ENCODE results near the gene HPCAL1. TPM values are rescaled to one million over a fixed set of nuclear protein-coding genes. Genes with fewer than 3 reads are reported as not detected.
"Not testable (repeated sequence)": the region's sequence is repeated elsewhere in the genome, so short reads cannot be mapped to it uniquely, and the experiment has no call there.

The HPCAL1 gene
- total RNA-seq, 2 experiments from 2014 or later = 85.0 to 85.7 TPM

DNA sequence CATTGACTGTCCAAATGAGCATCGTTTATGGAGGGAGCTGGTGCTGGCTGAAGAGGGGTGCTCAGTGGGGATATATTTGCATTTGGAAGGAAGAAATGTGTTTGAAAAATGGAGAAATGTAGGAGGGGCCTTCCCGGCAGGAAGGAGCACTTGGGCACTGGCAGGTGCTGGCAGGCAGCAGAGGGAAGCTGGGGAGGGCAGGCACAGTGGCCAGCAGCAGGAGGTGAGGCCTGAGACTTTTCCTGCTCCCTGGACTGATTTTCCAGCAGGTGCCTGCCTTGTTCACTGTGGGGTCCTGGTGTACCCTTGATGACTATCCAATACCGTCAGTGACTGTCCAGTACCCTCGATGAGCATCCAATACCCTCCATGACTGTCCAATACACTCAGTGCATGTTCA lies 20.8 kb upstream of the HPCAL1 start:
- POLR2A ChIA-PET = no interaction called here
- CTCF ChIA-PET = no interaction called here

DNA sequence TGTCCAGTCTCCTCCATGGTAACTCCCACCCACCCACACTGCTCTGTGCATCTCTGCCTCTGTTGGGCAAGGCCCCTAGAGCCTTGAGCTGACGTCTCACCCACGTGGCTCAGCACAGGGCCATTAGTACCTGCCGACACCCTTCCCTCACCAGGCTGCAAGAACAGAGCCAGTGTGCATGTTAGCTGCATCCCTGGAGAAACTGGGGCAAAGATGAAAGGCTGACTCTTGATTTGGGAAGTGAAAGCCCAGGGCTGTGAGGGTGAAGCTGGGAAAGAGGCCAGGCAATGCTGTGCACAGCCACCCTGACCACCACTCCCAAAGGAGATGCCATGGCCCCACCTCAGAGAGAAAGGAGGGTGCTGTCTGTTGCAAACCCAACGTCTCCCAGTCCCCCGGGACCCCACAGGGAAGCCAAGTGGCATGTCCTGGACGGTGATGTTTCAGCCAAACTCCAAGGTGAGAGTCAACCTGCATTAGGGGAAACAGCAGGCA lies 20.0 kb upstream of the HPCAL1 start:
- CTCF ChIA-PET = interaction anchor here (1.7 kb wide), 1 partner anchor 21 kb away, joined by 4 read pairs; no protein-coding TSS in a partner anchor

DNA sequence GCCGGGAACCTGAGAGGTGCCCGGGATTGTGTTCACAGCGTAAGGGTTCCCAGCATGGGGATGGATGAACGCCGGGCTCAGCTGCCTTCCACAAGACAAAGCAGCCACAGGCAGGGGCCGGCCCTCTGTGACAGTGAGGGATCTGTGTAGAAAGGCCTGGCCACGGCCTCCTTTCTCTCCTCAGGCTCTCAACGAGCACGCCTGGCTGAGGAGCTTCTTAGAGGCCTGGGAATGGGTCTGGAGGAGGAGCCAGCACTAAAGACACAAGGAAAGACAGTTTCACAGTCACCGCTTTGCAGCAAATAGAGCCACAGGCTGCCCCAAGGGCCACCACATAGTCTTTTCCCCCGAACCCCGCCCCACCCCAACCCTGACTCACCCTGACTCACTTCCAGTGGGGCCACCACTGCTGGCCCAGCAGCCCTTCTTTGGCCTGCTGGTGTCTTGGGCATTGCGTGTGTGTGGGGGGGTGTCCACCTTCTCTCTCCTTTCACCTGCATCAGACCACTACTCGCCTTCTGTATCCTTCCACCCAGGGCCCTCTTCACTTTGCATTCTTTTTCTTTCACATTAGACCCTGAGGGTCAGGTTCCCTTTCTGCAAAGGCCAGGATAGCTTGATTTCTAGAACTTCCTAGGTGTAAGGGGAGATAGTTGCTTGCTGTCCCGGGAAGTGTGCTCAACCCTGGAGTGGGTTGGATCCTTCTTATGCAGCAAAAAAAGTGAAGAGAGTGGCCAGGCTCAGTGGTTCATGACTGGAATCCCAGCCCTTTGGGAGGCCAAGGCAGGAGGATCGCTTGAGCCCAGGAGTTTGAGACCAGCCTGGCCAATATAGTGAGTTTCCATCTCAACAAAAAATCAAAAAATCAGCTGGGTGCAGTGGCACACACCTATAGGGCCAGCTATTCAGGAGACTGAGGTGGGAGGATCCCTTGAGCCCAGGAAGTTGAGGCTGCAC lies 19.3 kb upstream of the HPCAL1 start:
- CTCF ChIA-PET = interaction anchor here (0.6 to 1.7 kb wide), 5 partner anchors 13 to 131 kb away, joined by 3 to 4 read pairs (median 3); no protein-coding TSS in a partner anchor
- POLR2A ChIA-PET = interaction anchor here (0.6 kb wide), 1 partner anchor 14 kb away, joined by 5 read pairs; no protein-coding TSS in a partner anchor

More for the DNA sequence above, 20.0 kb upstream of the HPCAL1 start:
- POLR2A ChIA-PET = no interaction called here

DNA sequence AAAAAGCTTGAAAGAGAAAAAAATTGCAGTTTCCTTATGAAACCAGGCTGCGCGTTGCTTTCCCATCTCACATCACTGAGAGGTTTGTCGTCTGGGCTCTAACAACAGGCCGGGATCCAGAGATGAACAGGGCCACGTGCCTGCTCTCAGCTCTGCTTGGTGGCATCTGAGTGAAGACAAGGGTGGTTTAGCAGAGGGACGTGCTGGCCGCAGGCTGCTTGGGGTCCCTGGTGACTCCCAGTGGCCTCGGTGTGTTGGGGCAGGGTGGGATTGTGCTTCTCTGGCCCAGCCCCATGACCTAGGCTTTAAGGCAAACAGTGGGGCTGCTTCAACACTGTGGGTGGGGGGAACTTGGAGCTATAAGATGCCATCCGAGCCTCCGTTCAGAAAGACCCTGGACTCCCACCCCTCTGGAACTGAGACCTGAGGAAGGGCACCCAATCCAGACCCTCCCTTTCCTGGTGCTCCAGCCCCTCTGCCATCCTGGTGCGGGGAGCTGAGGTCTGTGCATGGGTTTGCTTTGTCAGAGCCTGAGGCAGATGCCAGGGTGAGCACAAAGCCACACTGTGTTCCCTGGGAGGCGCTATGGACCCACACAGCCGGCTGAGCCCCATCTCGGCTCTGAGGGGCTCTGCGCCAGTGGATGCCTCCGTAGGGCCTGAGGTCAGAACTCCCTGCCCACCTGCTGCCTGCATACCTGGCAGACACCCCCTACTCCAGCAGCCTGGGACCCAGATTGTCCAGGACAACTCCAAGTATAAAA lies 18.4 kb upstream of the HPCAL1 start:
- POLR2A ChIA-PET = interaction anchor here (0.6 kb wide), 1 partner anchor 13 kb away, joined by 5 read pairs; no protein-coding TSS in a partner anchor
- CTCF ChIA-PET = interaction anchor here (0.6 to 1.7 kb wide), 6 partner anchors 14 to 130 kb away, joined by 3 to 4 read pairs (median 3); no protein-coding TSS in a partner anchor

DNA sequence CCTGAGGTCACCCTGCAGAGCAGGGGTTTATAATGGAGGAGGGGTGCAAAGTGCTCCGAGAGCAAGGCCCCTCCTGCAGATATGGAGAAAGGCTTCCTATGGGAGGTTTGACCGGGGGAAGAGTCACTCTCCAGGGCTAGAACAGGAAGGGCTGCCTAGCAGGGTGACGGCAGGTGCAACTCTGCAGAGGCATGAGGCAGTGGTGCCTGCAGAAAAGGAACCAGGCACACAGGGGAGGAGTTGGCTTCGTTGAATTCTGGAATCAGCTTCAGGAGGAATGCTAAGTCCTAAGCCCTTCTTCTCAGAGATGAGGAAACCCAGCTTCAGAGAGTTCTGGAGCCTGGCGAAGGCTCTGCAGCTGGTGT lies 17.5 kb upstream of the HPCAL1 start:
- CTCF ChIA-PET = interaction anchor here (1.2 kb wide), 1 partner anchor 124 kb away, joined by 3 read pairs; no protein-coding TSS in a partner anchor
- POLR2A ChIA-PET = no interaction called here

DNA sequence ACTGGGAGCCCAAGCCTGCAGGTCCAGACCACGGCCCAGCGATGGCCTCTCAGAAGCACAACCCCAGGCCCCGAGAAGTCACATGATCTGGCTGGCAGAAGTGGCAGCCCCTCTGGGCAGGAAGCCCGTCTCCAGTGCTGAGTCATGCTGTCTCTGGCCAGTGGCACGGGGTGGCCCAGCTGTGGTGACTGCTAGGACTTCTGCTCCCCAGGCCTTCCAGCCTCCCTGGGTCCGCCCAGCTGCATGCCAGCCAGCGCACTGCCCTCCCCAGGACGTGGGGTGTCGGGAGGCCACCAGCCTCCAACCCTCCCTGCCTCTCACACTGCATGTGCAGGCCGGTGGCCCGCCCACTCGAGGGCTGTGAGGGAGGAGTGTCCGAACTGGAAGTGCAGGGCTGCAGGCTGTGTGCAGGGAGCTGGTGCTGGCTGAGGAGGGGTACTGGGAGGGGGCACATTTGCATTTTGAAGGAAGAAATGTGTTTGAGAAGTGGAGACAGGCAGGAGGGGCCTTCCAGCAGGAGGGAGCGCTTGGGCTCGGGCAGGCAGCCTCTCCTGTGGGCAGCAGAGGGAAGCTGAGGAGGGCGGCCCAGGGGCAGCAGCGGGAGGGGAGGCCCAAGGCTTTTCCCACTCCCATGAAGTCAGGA lies 17.0 kb upstream of the HPCAL1 start:
- POLR2A ChIA-PET = no interaction called here

DNA sequence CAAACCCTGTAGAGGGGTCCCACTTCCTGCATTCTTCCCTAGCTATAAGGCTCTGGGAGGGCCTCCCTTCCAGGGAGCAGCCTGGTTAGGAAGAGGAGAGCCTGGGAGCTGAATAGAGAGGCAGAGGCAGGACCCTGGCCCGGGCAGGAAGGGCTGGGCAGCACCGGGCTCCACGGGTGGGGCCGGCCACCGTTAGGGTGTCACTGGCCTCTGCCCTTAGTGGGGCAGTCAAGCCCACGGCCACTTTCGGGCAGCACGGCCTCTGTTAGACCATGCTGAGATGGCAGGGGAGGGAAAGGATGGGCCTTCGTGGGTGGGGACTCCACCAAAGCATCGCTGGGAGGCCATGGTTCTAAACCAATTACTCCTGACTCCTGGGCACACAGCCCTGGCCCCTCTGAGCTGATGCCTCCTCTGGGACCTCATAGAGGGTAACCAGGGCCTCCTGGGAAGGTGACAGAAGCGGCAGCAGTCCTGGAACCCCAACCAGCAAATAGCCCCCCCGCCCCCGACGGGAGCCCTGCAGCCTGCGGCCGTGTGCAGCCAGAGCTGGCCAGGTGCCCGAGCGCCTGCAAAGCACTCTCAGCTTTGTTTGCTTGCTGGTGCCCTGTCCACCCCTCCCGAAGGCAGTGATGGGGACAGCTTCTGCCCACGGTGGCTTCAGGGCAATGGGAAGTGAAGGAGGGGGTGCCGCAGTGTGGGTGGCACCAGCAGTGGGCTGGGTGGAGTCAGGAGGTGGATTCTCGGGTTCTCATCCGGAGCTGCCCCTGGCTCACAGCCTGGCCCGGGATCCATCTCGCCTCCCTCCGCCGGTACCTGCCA lies 16.3 kb upstream of the HPCAL1 start:
- POLR2A ChIA-PET = no interaction called here
- CTCF ChIA-PET = no interaction called here

More for the DNA sequence above, 17.0 kb upstream of the HPCAL1 start:
- CTCF ChIA-PET = interaction anchor here (1.2 kb wide), 1 partner anchor 123 kb away, joined by 3 read pairs; no protein-coding TSS in a partner anchor

DNA sequence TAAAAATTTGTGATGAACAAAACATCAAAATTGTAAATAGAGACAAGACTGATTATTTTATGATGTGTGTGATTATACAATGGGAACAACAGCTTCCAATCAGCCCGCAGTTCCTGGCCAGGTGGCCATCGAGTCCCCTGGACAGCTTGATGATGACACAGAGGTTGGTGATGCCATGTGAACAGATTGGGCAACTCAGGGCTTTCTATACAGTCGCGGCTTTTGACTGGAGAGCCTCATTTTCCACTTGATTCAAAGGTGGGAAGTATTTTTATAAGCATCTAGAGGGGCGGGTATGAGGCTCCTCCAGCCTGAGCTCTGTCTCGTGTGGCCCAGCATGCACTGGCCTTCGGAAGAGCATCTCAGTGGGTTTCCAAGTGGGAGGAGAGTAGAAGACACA lies 14.9 kb upstream of the HPCAL1 start:
- ChIA-PET CTCF (interaction anchor here (0.8 to 1.8 kb wide), 3 partner anchors 11 to 122 kb away, joined by 3 to 5 read pairs (median 4); no protein-coding TSS in a partner anchor), POLR2A (no interaction called here)

DNA sequence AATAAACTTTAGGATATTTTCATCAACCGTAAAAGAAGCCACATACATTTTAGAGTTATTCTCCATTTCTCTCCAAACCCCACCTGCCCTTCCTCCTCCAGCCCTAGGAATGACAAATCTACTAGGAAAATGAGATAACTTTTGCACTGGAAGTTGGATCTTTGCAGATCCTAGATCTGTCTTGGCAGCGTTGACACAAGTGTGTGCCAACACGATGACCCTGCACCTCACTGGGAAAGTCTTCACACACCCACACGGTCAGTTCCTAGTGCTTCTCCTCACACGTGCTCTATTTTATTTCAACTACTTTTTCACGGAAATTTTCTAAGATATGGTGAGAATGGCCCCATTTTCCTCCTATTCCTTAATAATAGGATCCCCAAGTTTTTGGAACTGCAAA lies 14.1 kb upstream of the HPCAL1 start:
- ChIA-PET CTCF (interaction anchor here (1.0 to 1.8 kb wide), 2 partner anchors 10 to 16 kb away, joined by 3 to 5 read pairs; no protein-coding TSS in a partner anchor), POLR2A (no interaction called here)

DNA sequence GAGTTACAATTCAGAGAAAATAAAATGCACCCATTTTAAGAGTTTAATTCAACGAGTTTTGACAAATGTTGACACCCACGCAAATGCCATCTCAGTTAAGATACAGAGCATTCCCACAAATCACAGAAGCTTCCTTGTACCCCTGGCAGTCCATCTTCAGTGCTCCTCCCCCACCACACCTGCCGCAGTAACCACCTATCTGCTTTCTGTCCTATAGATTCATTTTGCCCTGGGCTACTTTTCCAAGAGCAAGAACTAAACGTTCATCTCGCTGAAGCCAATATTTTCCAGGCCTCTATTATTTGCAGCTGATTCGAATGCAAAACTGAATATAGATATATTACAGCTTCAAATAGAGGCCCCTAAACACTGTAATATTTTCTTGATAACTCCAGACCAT lies 13.4 kb upstream of the HPCAL1 start:
- CTCF ChIA-PET = no interaction called here
- POLR2A ChIA-PET = no interaction called here

DNA sequence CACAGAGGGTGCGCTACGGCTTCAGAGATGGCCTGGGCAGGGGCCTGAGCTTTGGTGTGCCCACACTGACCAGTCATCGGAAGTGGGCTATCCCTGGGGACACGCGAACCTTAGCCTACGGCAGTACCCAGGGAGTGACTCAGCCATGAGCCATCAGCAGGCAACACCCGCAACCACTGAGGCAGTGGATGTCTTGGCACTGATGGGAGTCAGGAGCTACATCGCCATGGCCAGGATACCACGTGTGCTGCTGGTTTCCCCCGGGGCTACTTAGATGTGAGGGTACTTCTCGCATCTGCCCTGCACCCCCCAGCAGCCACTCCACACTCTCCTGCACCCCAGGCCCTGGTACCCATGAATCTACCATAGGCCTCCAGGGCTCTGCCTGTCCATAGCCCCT lies 12.8 kb upstream of the HPCAL1 start:
- CTCF ChIA-PET = no interaction called here
- POLR2A ChIA-PET = no interaction called here

DNA sequence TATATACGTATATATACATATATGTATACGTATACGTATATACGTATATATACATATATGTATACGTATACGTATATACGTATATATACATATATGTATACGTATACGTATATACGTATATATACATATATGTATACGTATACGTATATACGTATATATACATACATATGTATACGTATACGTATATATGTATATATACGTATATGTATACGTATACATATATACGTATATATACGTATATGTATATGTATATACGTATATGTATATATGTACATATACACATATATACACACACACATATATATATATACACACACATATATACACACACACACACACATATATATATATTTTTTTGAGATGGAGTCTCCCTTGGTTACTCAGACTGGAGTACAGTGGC lies 11.3 kb upstream of the HPCAL1 start:
- POLR2A ChIA-PET, CTCF ChIA-PET: not testable (repeated sequence)

DNA sequence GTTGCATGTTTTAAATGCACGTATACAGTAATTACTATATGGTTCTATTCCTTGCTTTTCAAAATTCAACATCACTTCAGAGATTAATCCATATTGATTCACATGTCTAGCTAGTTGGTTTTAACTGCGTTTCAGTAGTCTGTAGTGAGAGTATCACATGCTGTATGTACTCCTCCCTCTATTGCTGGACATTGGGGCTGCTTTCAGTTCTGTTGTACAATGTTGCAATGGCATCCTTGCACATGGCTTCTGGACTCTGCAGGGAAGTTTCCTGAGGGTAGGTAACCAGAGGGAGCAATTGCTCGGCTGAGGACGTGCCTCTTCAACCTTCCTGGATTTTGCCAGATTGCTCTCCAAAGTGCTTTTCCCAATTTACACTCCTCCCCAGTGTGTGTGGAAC lies 10.7 kb upstream of the HPCAL1 start:
- ChIA-PET POLR2A (no interaction called here), CTCF (no interaction called here)

DNA sequence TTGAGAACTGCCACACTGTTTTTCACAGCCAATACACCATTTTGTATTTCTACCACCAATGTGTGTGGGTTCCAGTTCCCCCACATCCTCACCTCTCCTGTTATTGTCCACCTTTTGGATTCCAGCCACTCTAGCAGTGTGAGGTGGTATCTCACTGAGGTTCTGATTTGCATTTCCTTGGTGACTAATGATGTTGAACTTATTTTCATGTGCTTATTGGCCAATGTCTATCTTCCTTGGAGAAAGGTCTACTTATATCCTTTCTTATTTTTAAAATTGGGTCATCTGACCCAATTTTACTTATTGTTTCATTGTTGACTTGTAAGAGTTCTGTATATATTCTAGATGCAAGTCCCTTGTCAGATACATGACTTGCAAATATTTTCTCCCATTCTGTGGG lies 9.1 kb upstream of the HPCAL1 start:
- CTCF ChIA-PET = no interaction called here
- POLR2A ChIA-PET = no interaction called here

DNA sequence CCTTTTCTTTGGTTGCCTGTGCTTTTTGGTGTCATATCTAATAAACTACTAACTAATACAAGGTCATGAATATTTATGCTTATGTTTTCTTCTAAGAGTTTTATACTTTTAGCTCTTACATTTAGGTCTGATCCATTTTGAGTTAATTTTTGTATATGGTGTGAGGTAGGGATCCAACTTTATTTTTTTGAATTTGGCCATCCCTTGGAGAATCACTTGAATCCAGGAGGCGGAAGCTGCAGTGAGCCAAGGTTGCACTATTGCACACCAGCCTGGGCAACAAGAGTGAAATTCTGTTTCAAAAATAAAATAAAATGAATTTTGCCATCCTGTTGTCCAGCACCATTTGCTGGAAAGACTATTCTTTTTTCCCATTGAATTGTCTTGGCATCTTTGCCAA lies 8.6 kb upstream of the HPCAL1 start:
- CTCF ChIA-PET = no interaction called here
- POLR2A ChIA-PET = no interaction called here

DNA sequence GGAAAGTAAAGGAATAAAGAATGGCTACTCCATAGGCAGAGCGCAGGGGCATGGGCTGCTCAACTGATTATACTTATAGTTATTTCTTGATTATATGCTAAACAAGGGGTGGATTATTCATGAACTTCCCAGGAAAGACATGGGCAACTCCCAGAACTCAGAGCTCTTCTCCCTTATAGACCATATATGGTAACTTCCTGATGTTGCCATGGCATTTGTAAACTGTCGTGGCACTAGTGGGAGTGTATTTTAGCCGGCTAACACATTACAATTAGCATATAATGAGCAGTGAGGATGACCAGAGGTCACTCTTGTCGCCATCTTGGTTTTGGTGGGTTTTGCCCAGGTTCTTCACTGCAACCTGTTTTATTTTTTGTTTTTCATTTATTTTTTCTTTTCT lies 7.1 kb upstream of the HPCAL1 start:
- POLR2A ChIA-PET = not testable (repeated sequence)
- CTCF ChIA-PET = interaction anchor here (1.2 kb wide), 1 partner anchor 112 kb away, joined by 3 read pairs; no protein-coding TSS in a partner anchor

DNA sequence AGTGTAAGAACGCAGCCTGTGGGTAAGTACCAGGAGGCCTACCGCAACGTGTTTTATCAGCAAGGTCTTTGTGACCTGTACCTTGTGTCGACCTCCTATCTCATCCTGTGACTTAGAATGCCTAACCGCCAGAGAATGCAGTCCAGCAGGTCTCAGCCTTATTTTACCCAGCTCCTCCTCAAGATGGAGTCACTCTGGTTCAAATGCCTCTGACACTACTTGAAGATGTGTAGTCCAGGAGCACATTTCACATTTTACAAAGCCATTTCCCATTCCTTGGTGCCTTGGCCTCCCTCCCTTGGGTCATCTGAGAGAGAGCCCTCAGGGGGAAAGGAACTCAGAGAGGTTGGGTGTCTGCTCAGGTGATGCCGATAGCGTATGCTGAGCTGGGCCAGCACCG lies 6.6 kb upstream of the HPCAL1 start:
- ChIA-PET POLR2A (no interaction called here), CTCF (interaction anchor here (1.1 kb wide), 1 partner anchor 112 kb away, joined by 5 read pairs; no protein-coding TSS in a partner anchor)

DNA sequence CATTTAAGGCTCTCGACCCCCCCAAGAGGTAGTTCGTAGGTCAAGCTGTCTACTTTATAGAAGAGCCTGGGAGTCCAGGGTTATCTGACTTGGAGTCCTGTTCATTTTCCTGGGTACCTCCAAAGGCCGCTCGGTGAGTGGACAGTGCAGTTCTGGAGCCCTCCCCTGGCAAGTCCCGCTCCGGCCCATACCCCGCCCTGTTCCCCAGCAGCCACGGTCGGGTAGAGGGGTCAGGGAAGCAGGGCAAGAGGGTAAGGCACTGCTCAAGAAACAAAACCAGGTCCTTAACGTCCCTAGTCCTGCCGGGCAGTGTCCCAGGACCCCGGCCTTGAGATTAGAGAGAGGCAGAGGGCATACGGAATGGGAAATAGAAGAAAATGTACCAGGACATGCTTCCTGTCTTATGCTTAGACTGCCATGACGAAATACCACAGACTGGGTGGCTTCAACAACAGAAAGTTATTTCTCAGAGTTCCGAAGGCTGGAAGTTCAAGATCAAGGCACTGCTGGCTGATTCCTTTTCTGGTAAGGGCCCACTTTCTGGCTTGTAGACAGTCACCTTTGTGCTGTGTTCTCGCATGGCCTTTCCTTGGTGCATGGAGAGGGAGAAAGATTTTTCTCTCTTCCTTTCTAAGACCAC lies 5.4 kb upstream of the HPCAL1 start:
- CTCF ChIA-PET = interaction anchor here (0.6 to 1.4 kb wide), 3 partner anchors 88 to 111 kb away, joined by 3 to 8 read pairs (median 5); no protein-coding TSS in a partner anchor
- POLR2A ChIA-PET = interaction anchor here (0.6 kb wide), 1 partner anchor 14 kb away, joined by 5 read pairs; no protein-coding TSS in a partner anchor

Data from activated CD8-positive, alpha-beta memory T cell treated with anti-CD3 and anti-CD28 coated beads for 36 hours (primary cell).